Right ventricle myocardium inferior (tissue), 1 donor: ENCODE results near the gene CDK3. TPM values are rescaled to one million over a fixed set of nuclear protein-coding genes. Genes with fewer than 3 reads are reported as not detected.

Source experiments
- ATAC-seq: fragments of 200-7000 bp; cut with Tn5 transposase; one replicate; pipeline ENCODE4 v1.9.1; 2020; ENCODE audit warnings: mild to moderate bottlenecking, moderate library complexity
- DNase-seq: peaks from one replicate; pipeline ENCODE4 v3.0.0; 2021; ENCODE audit errors: missing footprints
- intact Hi-C: fragments of 100-400 bp; cut with DNase I; formaldehyde crosslinking; loops from one replicate; pipeline ENCODE4 v1.11.0; 2022
- total RNA-seq: library from RNA; stranded (reverse); fragmentation: NEBNext Ultra II Directional; extraction: Animal tissue kit (Norgen Biotek cat#: 25700); gene quantifications from one replicate; pipeline ENCODE4 v1.2.1, GENCODE V29; 2021
- donor health status: DM: no; HTN: yes; CAD: no; lungs with severe emphysema.

The CDK3 gene
- total RNA-seq, 1 donor from 2014 or later = 2.2 TPM

GRCh38 chr17:76008630-76009425 is 8.2 kb downstream of the CDK3 start:
- intact Hi-C loops = loop anchor here (10.0 kb wide), 1 partner anchor 234 kb away; a partner anchor contains a TSS
- DNase-seq = no peak
- ATAC-seq = no peak

- DNase-seq (no peak), ATAC-seq (no peak)
- intact Hi-C loops = loop anchor here (10.0 kb wide), 1 partner anchor 235 kb away; a partner anchor contains a TSS
Measured at GRCh38 chr17:76009447-76009846, 8.8 kb downstream of the CDK3 start.

GRCh38 chr17:76009969-76010661 is 9.5 kb downstream of the CDK3 start:
- intact Hi-C loops = loop anchor here (5.0 to 10.0 kb wide), 2 partner anchors 235 to 287 kb away; a partner anchor contains a TSS
- ATAC-seq = no peak
- no peak for DNase-seq

GRCh38 chr17:76011951-76012350 is 11.3 kb downstream of the CDK3 start:
- intact Hi-C loops = loop anchor here (5.0 kb wide), 1 partner anchor 285 kb away; no protein-coding TSS in a partner anchor
- ATAC-seq (no peak), DNase-seq (no peak)

- DNase-seq (peak; percentile 11), ATAC-seq (no peak)
- intact Hi-C loops = loop anchor here (5.0 kb wide), 1 partner anchor 284 kb away; no protein-coding TSS in a partner anchor
Measured at GRCh38 chr17:76013377-76013932, 12.8 kb downstream of the CDK3 start.

- DNase-seq (peak; percentile 86), ATAC-seq (peak; percentile 77)
- intact Hi-C loops = loop anchor here (5.0 kb wide), 1 partner anchor 283 kb away; no protein-coding TSS in a partner anchor
Measured at GRCh38 chr17:76014100-76014924, 13.7 kb downstream of the CDK3 start.

GRCh38 chr17:76014925-76015261 is 14.2 kb downstream of the CDK3 start:
- DNase-seq (peak; percentile 59), ATAC-seq (no peak)
- intact Hi-C loops = loop anchor here (5.0 kb wide), 2 partner anchors 167 to 282 kb away; no protein-coding TSS in a partner anchor

- intact Hi-C loops = loop anchor here (5.0 kb wide), 1 partner anchor 165 kb away; no protein-coding TSS in a partner anchor
- no peak for DNase-seq
Measured at GRCh38 chr17:76017481-76018339, 17.1 kb downstream of the CDK3 start.

GRCh38 chr17:76018340-76018680 is 17.7 kb downstream of the CDK3 start:
- no peak for ATAC-seq
- no peak for DNase-seq
- intact Hi-C loops = loop anchor here (5.0 kb wide), 1 partner anchor 164 kb away; no protein-coding TSS in a partner anchor

More at GRCh38 chr17:76017481-76018339, 17.1 kb downstream of the CDK3 start:
- ATAC-seq = no peak

- DNase-seq (no peak), ATAC-seq (no peak)
- intact Hi-C loops = loop anchor here (5.0 kb wide), 1 partner anchor 164 kb away; no protein-coding TSS in a partner anchor
Measured at GRCh38 chr17:76018801-76019200, 18.1 kb downstream of the CDK3 start.

- intact Hi-C loops = loop anchor here (5.0 kb wide), 1 partner anchor 162 kb away; no protein-coding TSS in a partner anchor
- DNase-seq = no peak
- ATAC-seq = no peak
Measured at GRCh38 chr17:76019833-76020467, 19.3 kb downstream of the CDK3 start.

- no peak for ATAC-seq
- intact Hi-C loops = no loop called here
- DNase-seq = no peak
Measured at GRCh38 chr17:76022285-76022684, 21.6 kb downstream of the CDK3 start.

- DNase-seq (no peak), ATAC-seq (no peak)
- intact Hi-C loops = no loop called here
Measured at GRCh38 chr17:76022973-76023899, 22.6 kb downstream of the CDK3 start.

GRCh38 chr17:76023900-76024237 is 23.2 kb downstream of the CDK3 start:
- peak; percentile 37 for DNase-seq
- ATAC-seq = no peak
- intact Hi-C loops = no loop called here

GRCh38 chr17:76024353-76024752 is 23.7 kb downstream of the CDK3 start:
- DNase-seq (peak; percentile 54), ATAC-seq (no peak)
- intact Hi-C loops = no loop called here

GRCh38 chr17:76025294-76025693 is 24.6 kb downstream of the CDK3 start:
- peak; percentile 15 for DNase-seq
- intact Hi-C loops = no loop called here
- ATAC-seq = no peak
